ENCODE results near the gene DCLK1.

DCLK1 gene

GRCh38 chr13:35770756-35771297, 360.4 kb downstream of the DCLK1 start:
- no peak for DNase-seq

- DNase-seq: no peak
Measured at GRCh38 chr13:35769812-35770211, 361.4 kb downstream of the DCLK1 start.

GRCh38 chr13:35768551-35768950, 362.6 kb downstream of the DCLK1 start:
- no peak for DNase-seq

- DNase-seq: no peak
Measured at GRCh38 chr13:35768073-35768472, 363.1 kb downstream of the DCLK1 start.

GRCh38 chr13:35767256-35767976, 363.8 kb downstream of the DCLK1 start:
- DNase-seq: no peak

GRCh38 chr13:35766663-35767062, 364.5 kb downstream of the DCLK1 start:
- DNase-seq: no peak

GRCh38 chr13:35765941-35766340, 365.2 kb downstream of the DCLK1 start:
- no peak for DNase-seq

- no peak for DNase-seq
Measured at GRCh38 chr13:35765366-35765765, 365.8 kb downstream of the DCLK1 start.

- no peak for DNase-seq
Measured at GRCh38 chr13:35764326-35765015, 366.7 kb downstream of the DCLK1 start.

GRCh38 chr13:35763782-35764123, 367.4 kb downstream of the DCLK1 start:
- no peak for DNase-seq

GRCh38 chr13:35763060-35763781, 368.0 kb downstream of the DCLK1 start:
- DNase-seq: no peak

- no peak for DNase-seq
Measured at GRCh38 chr13:35761440-35762252, 369.5 kb downstream of the DCLK1 start.

- DNase-seq: no peak
Measured at GRCh38 chr13:35760735-35761281, 370.4 kb downstream of the DCLK1 start.

GRCh38 chr13:35747594-35747993, 383.6 kb downstream of the DCLK1 start:
- no peak for DNase-seq

- no peak for DNase-seq
Measured at GRCh38 chr13:35744566-35745178, 386.5 kb downstream of the DCLK1 start.

GRCh38 chr13:35744144-35744543, 387.0 kb downstream of the DCLK1 start:
- no peak for DNase-seq

- DNase-seq: no peak
Measured at GRCh38 chr13:35743165-35743564, 388.0 kb downstream of the DCLK1 start.

GRCh38 chr13:35741657-35742056, 389.5 kb downstream of the DCLK1 start:
- no peak for DNase-seq

GRCh38 chr13:35736876-35737275, 394.3 kb downstream of the DCLK1 start:
- DNase-seq: no peak

- DNase-seq: no peak
Measured at GRCh38 chr13:35733827-35734226, 397.4 kb downstream of the DCLK1 start.

GRCh38 chr13:35732565-35732964, 398.6 kb downstream of the DCLK1 start:
- DNase-seq: no peak

- DNase-seq: no peak
Measured at GRCh38 chr13:35731471-35731870, 399.7 kb downstream of the DCLK1 start.

Data from NCI-H1048 (cell line).